OCI-LY7 (cell line): ENCODE measurements around the gene CHD3.

Experiments used
- EZH2phosphoT487 ChIP-seq: fragments of 200-600 bp; sonication (generic); IDR thresholded peaks from 2 replicates; pipeline ENCODE4 v1.6.1; 2018; ENCODE audit warnings: low read depth, borderline replicate concordance, mild to moderate bottlenecking, mixed run types, antibody characterized with exemption, low read length, moderate library complexity, mixed read lengths
- TF ChIP-seq, protein P1 (sequence below): fragments of 200-600 bp; sonication (generic); conservative IDR thresholded peaks from 2 replicates; pipeline ENCODE4 v1.5.1; 2014; ENCODE audit warnings: mild to moderate bottlenecking, antibody characterized with exemption, low read length, moderate library complexity, mixed read lengths

DNA sequence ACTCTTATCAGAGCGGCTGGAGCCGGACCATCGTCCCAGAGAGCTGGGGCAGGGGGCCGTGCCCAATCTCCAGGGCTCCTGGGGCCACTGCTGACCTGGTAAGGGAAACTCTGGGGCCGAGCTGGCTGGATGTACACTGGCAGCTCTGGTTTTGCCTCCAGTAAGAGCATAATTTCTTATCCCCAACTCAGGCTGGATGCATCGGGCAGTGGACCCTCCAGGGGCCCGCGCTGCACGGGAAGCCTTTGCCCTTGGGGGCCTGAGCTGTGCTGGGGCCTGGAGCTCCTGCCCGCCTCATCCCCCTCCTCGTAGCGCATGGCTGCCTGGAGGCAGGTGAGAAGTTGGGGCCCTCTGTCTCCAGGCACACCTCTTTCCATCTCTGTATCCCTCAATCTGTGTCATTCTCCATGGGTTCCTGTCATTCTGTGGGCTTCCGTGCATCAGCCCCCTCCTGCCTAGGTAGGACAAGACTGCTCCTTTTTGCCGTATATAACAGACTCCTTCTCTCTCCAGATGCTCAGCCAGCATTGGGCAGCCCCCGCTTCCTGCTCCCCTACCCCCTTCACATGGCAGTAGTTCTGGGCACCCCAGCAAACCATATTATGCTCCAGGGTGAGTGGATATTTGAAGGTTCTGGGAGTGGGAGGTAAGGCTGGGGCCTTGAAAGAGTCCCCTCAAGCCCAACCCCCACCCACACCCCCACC lies 43.1 kb upstream of the CHD3 start:
- TF ChIP-seq, protein P1, sequence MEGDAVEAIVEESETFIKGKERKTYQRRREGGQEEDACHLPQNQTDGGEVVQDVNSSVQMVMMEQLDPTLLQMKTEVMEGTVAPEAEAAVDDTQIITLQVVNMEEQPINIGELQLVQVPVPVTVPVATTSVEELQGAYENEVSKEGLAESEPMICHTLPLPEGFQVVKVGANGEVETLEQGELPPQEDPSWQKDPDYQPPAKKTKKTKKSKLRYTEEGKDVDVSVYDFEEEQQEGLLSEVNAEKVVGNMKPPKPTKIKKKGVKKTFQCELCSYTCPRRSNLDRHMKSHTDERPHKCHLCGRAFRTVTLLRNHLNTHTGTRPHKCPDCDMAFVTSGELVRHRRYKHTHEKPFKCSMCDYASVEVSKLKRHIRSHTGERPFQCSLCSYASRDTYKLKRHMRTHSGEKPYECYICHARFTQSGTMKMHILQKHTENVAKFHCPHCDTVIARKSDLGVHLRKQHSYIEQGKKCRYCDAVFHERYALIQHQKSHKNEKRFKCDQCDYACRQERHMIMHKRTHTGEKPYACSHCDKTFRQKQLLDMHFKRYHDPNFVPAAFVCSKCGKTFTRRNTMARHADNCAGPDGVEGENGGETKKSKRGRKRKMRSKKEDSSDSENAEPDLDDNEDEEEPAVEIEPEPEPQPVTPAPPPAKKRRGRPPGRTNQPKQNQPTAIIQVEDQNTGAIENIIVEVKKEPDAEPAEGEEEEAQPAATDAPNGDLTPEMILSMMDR: no peak
- TF ChIP-seq EZH2phosphoT487: no peak
